ENCODE results near the gene MOXD1.

GRCh38 chr6:132246120-132246617, 155.1 kb downstream of the MOXD1 start:
- no peak for TF ChIP-seq EZH2 (IDR thresholded peaks at IDR 0.05)
- no peak for TF ChIP-seq CTCF (IDR thresholded peaks at IDR 0.05)
- TF ChIP-seq EZH2phosphoT487 (IDR thresholded peaks at IDR 0.05): no peak
